ENCODE measurements around the gene MED25. TPM values are rescaled to one million over a fixed set of nuclear protein-coding genes. Genes with fewer than 3 reads are reported as not detected.
"Not testable (repeated sequence)": the region's sequence is repeated elsewhere in the genome, so short reads cannot be mapped to it uniquely, and the experiment has no call there.

The MED25 gene
- total RNA-seq, 1 donor from 2014 or later, result 58.1 TPM

DNA sequence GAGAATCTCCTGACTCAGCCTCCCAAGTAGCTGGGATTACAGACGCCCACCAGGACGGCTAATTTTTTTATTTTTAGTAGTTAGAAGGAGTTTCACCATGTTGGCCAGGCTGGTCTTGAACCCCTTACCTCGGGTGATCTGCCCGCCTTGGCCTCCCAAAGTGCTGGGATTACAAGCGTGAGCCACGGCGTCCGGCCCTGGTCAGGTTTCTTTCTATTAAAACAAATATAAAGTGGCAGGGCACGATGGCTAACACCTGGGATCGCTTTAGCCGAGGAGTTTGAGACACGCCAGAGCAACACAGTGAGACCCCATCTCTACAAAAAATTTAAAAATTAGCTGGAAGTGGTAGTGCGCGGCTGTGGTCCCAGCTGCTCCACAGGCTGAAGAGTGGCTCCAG lies 1.5 kb upstream of the MED25 start:
- no peak for DNase-seq (ENCODE audit: extremely low spot score, unreplicated experiment)
- TF ChIP-seq, protein P1, sequence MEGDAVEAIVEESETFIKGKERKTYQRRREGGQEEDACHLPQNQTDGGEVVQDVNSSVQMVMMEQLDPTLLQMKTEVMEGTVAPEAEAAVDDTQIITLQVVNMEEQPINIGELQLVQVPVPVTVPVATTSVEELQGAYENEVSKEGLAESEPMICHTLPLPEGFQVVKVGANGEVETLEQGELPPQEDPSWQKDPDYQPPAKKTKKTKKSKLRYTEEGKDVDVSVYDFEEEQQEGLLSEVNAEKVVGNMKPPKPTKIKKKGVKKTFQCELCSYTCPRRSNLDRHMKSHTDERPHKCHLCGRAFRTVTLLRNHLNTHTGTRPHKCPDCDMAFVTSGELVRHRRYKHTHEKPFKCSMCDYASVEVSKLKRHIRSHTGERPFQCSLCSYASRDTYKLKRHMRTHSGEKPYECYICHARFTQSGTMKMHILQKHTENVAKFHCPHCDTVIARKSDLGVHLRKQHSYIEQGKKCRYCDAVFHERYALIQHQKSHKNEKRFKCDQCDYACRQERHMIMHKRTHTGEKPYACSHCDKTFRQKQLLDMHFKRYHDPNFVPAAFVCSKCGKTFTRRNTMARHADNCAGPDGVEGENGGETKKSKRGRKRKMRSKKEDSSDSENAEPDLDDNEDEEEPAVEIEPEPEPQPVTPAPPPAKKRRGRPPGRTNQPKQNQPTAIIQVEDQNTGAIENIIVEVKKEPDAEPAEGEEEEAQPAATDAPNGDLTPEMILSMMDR (IDR thresholded peaks at IDR 0.05), result no peak
- H3K4me3 Mint-ChIP-seq (ENCODE audit: unreplicated experiment), result no peak overlapping the region
- peaks cover 6% of the 10 kb centered on the region for H3K36me3 Mint-ChIP-seq (ENCODE audit: unreplicated experiment)
- H3K27ac Mint-ChIP-seq (ENCODE audit: unreplicated experiment), result peak overlapping the region; percentile 100
- no peaks in the 10 kb centered on the region for H3K27me3 Mint-ChIP-seq (ENCODE audit: unreplicated experiment)
- peaks cover 21% of the 10 kb centered on the region for H3K4me1 Mint-ChIP-seq (ENCODE audit: unreplicated experiment)
- H3K9me3 Mint-ChIP-seq (ENCODE audit: unreplicated experiment), result no peaks in the 10 kb centered on the region

DNA sequence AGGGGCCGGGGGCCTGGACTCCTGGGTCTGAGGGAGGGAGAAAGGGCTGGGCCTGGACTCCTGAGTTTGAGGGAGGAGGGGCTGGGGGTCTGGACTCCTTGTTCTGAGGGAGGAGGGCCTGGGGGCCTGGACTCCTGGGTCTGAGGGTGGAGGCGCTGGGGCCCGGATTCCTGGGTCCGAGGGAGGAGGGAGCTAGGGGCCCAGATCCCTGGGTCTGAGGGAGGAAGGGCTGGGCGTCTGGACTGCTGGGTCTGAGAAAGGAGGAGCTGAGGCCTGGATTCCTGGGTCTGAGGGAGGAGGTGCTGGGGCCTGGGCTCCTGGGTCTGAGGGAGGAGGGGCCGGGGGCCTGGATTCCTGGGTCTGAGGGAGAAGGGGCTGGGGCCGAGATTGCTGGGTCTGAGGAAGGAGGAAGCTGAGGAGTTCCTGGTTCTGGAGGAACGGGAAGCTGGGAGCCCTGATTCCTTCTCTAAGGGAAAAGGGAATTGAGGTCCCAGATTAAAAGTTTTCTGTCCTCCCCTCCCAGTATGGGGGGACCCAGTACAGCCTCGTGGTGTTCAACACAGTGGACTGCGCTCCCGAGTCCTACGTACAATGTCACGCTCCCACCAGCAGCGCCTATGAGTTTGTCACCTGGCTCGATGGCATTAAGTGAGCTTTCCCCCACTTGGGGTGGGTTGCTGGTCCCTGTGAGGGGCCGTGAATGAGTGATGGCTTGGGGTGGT lies 721 bp downstream of the MED25 start:
- TF ChIP-seq, protein P1 (IDR thresholded peaks at IDR 0.05), result no peak
- Mint-ChIP-seq H3K36me3 (ENCODE audit: unreplicated experiment) (peaks cover 10% of the 10 kb centered on the region), H3K4me1 (ENCODE audit: unreplicated experiment) (peaks cover 14% of the 10 kb centered on the region), H3K27me3 (ENCODE audit: unreplicated experiment) (no peaks in the 10 kb centered on the region), H3K9me3 (ENCODE audit: unreplicated experiment) (no peaks in the 10 kb centered on the region), H3K27ac (ENCODE audit: unreplicated experiment) (peak overlapping the region; percentile 100), H3K4me3 (ENCODE audit: unreplicated experiment) (peak overlapping the region; percentile 99)
- DNase-seq (ENCODE audit: extremely low spot score, unreplicated experiment), result no peak

DNA sequence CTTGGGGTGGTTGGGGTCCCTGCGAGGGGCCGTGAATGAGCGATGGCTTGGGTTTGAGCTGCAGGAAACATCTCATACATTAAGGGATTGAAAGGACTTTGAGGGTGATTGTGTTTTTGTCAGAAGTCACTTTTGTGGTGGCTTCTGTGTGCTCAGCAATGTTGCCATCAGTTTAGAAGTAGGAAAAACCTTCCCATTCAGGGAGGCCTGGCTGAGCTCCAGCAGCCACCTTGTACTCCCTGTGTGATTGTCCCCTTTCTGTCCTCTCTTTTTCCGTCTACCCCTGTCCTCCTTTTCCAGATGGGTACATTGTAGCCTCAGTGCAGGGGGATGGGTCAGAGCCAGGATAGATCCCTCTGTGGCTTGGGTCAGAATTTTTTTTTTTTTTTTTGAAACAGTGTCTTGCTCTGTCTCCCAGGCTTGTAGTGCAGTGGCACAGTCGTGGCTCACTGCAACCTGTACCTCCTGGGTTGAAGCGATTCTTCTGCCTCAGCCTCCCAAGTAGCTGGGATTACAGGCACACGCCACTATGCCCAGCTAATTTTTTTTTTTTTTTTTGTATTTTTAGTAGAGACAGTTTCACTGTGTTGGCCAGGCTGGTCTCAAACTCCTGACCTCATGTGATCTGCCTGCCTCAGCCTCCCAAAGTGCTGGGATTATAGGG lies 1.5 kb downstream of the MED25 start:
- peak overlapping the region; percentile 99 for H3K4me3 Mint-ChIP-seq (ENCODE audit: unreplicated experiment)
- H3K36me3 Mint-ChIP-seq (ENCODE audit: unreplicated experiment), result peaks cover 10% of the 10 kb centered on the region
- H3K27ac Mint-ChIP-seq (ENCODE audit: unreplicated experiment), result peak overlapping the region; percentile 100
- not testable (repeated sequence) for DNase-seq (ENCODE audit: extremely low spot score, unreplicated experiment); H3K9me3 Mint-ChIP-seq (ENCODE audit: unreplicated experiment); H3K27me3 Mint-ChIP-seq (ENCODE audit: unreplicated experiment)
- peaks cover 11% of the 10 kb centered on the region for H3K4me1 Mint-ChIP-seq (ENCODE audit: unreplicated experiment)

DNA sequence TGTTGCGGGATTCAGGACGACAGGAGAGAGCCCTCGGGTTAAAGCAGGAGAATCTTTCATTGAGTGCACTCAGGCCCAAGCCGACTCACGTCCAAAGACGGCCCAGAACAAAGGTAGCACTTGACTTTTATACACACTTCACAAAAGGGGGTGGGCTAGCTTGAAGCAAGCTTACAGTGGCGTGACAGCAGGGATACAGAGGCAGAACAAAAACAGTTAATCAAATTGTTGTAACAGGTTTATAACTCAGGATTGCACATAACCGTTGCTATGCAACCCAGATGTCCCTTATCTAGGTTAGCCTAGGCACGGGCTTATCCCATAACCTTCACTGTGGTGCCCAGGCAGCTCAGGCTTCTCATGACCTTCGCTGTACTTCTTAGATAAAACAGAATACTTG lies 2.0 kb downstream of the MED25 start:
- TF ChIP-seq, protein P1 (IDR thresholded peaks at IDR 0.05), result no peak
- no peaks in the 10 kb centered on the region for H3K9me3 Mint-ChIP-seq (ENCODE audit: unreplicated experiment)
- H3K4me3 Mint-ChIP-seq (ENCODE audit: unreplicated experiment), result no peak overlapping the region
- no peaks in the 10 kb centered on the region for H3K27me3 Mint-ChIP-seq (ENCODE audit: unreplicated experiment)
- peaks cover 10% of the 10 kb centered on the region for H3K36me3 Mint-ChIP-seq (ENCODE audit: unreplicated experiment)
- DNase-seq (ENCODE audit: extremely low spot score, unreplicated experiment), result no peak
- H3K4me1 Mint-ChIP-seq (ENCODE audit: unreplicated experiment), result peaks cover 11% of the 10 kb centered on the region
- H3K27ac Mint-ChIP-seq (ENCODE audit: unreplicated experiment), result no peak overlapping the region

DNA sequence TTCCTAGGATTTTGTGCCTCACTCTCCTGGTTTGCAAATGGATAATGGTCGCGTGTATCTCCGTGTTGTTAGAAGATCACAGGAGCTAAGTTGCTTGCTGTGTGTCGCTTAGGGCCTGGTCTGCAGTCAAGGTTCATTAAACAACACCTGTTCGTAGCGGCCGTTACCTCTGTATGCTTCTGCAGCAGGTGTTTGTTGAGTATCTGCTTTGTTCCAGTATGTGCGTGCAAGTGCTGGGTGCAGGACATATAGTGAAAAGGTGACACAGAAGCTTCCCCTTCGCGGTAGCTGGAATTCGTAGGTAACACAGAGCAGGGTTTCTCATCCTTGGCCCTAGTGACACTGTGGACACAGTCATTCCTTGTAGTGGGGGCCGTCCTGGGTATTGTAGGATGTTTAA lies 5.4 kb downstream of the MED25 start:
- peaks cover 8% of the 10 kb centered on the region for H3K4me1 Mint-ChIP-seq (ENCODE audit: unreplicated experiment)
- no peak for DNase-seq (ENCODE audit: extremely low spot score, unreplicated experiment)
- TF ChIP-seq, protein P1 (IDR thresholded peaks at IDR 0.05), result no peak
- H3K36me3 Mint-ChIP-seq (ENCODE audit: unreplicated experiment), result peaks cover 20% of the 10 kb centered on the region
- H3K4me3 Mint-ChIP-seq (ENCODE audit: unreplicated experiment), result no peak overlapping the region
- no peaks in the 10 kb centered on the region for H3K27me3 Mint-ChIP-seq (ENCODE audit: unreplicated experiment)
- H3K27ac Mint-ChIP-seq (ENCODE audit: unreplicated experiment), result no peak overlapping the region
- no peaks in the 10 kb centered on the region for H3K9me3 Mint-ChIP-seq (ENCODE audit: unreplicated experiment)

Measured in osteocyte (in vitro differentiated cells).